Spleen (tissue), 7 donors: ENCODE data around the gene MZF1.

ENCODE experiments used
- CTCF ChIP-seq, 11 experiments: fragments of 200-600 bp in 7 of 11; fragments of 450-650 bp in 4 of 11; sonication (generic) in 4 of 11; IDR thresholded peaks in 8 of 11; conservative IDR thresholded peaks in 3 of 11; 1 replicate in 7 of 11; 2 replicates in 4 of 11; pipeline versions ENCODE4 v1.4.0 to v1.8.0; 2016 to 2021; ENCODE audit warnings: antibody characterized with exemption in 11 of 11, inconsistent platforms in 4 of 11, mild to moderate bottlenecking in 1 of 11
- POLR2A ChIP-seq, 3 donors: fragments of 450-650 bp; IDR thresholded peaks; one replicate each; pipeline ENCODE4 v1.5.1; 2017; ENCODE audit warnings: antibody characterized with exemption in 3 of 3, mild to moderate bottlenecking in 1 of 3
- donor health status: DM: no; HTN: no; CAD: no; lungs with moderate emphysema.
- donor health status: DM: no; HTN: no; CAD: no.
- donor health status: DM: no; HTN: no; CAD: no.

GRCh38 chr19:58560007-58560887 lies 12.9 kb downstream of the MZF1 start:
- no peak for TF ChIP-seq POLR2A (IDR thresholded peaks at IDR 0.05)
- no peak for TF ChIP-seq CTCF (IDR thresholded peaks at IDR 0.05 in 8 of 11, conservative IDR thresholded peaks at IDR 0.05 in 3 of 11)
